Stimulated activated CD8-positive, alpha-beta memory T cell treated with anti-CD3 and anti-CD28 coated beads, Interleukin-4, amount 100 ng/mL, for 48 hours (primary cell): ENCODE data around the gene OR8J3.
"Not testable (repeated sequence)": the region's sequence is repeated elsewhere in the genome, so short reads cannot be mapped to it uniquely, and the experiment has no call there.

Experiments used
- DNase-seq: peaks from one replicate; pipeline ENCODE4 v3.0.0-alpha.2; 2020

Gene OR8J3, protein sequence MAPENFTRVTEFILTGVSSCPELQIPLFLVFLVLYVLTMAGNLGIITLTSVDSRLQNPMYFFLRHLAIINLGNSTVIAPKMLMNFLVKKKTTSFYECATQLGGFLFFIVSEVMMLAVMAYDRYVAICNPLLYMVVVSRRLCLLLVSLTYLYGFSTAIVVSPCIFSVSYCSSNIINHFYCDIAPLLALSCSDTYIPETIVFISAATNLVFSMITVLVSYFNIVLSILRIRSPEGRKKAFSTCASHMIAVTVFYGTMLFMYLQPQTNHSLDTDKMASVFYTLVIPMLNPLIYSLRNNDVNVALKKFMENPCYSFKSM

GRCh38 chr11:56140151-56140661, at the start of gene OR8J3:
OR8J3 (minus strand) TSS chr11:56140201; CDS start chr11:56137718, 2,483 bp downstream.
- DNase-seq: no peak

- no peak for DNase-seq
These were observed 48.6 kb upstream of the OR8J3 start for GRCh38 chr11:56188602-56189001.

GRCh38 chr11:56183459-56183858, 43.5 kb upstream of the OR8J3 start:
- no peak for DNase-seq

- DNase-seq: no peak
These were observed 36.3 kb upstream of the OR8J3 start, which contains the start of gene OR5J2 for GRCh38 chr11:56176318-56176717. OR5J2 (plus strand) TSS chr11:56176618; CDS start chr11:56176618, 0 bp downstream.

- no peak for DNase-seq
These were observed 32.3 kb upstream of the OR8J3 start for GRCh38 chr11:56172256-56172830.

DNA sequence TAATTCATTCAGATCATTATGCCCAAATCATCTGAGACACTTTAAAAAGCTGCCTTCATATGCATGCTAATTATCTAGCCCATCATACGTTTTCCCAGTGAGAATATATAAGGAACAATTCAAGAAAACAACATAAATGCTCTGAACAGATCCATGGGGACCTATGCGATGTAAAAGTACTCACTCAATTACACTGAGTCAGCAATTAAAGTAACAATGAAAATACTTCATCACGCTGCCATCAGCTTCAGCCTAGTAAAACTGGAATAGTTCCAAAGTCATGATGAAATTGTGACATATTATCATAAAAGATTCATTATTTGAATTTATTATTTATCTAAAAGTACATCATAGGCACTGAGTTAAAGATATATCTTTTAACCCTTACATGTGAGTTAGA, 23.8 kb upstream of the OR8J3 start:
- DNase-seq: no peak

- no peak for DNase-seq
These were observed 20.2 kb upstream of the OR8J3 start, which contains the start of gene OR8K5 for GRCh38 chr11:56160217-56160616. OR8K5 (minus strand) TSS chr11:56160317; CDS start chr11:56160317, 0 bp downstream.

GRCh38 chr11:56152333-56152732, 12.3 kb upstream of the OR8J3 start:
- DNase-seq: no peak

DNA sequence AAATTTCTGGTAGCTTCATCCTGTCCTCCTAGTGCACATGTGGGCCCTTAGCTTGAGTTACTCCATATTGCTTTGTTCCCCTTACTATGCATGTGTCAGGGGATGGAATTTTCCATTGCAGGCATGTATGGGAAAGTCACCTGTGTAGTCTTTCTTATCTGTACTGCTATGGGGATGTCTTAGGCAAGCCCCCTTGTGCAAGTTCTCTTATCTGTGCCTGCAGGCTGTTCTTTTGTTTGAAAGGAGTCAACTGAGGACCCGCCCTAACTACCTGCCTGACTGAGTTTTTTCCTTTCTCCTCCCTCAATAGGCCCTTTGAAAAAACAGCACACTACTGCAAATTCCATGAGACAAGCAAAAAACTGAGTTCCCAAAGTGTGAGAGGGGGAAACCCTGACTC, 11.4 kb upstream of the OR8J3 start:
- no peak for DNase-seq

DNA sequence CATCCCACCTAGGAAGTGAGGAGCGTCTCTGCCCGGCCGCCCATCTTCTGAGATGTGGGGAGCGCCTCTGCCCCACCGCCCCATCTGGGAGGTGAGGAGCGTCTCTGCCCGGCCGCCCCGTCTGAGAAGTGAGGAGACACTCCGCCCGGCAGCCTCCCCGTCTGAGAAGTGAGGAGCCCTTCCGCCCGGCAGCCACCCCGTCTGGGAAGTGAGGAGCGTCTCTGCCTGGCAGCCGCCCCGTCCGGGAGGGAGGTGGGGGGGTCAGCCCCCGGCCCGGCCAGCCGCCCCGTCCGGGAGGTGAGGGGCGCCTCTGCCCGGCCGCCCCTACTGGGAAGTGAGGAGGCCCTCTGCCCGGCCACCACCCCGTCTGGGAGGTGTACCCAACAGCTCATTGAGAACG, 3.7 kb upstream of the OR8J3 start:
- DNase-seq: not testable (repeated sequence)

DNA sequence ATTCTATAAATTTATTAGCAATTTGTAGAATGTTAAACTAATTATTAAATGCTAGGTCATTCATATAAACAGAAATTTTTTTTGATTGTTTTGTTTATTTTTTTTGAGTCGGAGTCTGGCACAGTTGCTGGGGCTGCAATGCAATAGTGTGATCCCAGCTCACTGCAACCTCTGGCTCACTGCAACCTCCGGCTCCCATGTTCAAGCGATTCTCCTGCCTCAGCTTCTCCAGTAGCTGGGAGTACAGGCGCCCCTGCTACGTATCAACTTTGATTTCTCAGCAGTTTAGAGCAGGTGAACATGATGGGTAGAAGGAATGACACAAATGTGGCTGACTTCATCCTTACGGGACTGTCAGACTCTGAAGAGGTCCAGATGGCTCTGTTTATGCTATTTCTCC, 17.9 kb downstream of the OR8J3 start, which contains the start of gene OR8H3:
Gene OR8H3, plus strand, starts transcription at position 301 of the 400 bp plus-strand sequence. Its CDS starts 0 bp downstream, at position 301.
- DNase-seq: no peak

GRCh38 chr11:56103210-56103737, 36.7 kb downstream of the OR8J3 start, which contains the start of gene OR8H2:
OR8H2 (plus strand) TSS chr11:56103687; CDS start chr11:56105043, 1,356 bp downstream.
- no peak for DNase-seq

DNA sequence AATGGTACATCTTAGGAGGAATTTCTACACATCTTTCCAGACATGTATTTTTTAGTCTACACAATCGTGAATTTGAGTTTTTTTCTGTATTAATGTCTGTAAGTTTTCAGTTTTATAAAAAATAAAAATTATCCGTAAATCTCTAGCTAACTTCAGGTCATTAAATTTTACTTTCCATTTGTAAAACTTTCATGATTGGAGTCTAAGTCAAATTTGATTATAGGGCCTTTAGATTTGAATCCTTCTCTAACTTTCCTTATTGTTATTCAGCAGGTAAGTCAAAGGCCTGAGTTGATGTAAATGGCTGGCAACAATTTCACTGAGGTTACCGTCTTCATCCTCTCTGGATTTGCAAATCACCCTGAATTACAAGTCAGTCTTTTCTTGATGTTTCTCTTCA, 47.0 kb downstream of the OR8J3 start, which contains the start of gene OR8I2:
Gene OR8I2, plus strand, starts transcription at position 301 of the 400 bp plus-strand sequence. Its CDS starts 0 bp downstream, at position 301.
- no peak for DNase-seq

GRCh38 chr11:56089697-56090096, 50.3 kb downstream of the OR8J3 start:
- DNase-seq: no peak
